ENCODE measurements around the gene MYOC.
"Not testable (repeated sequence)": the region's sequence is repeated elsewhere in the genome, so short reads cannot be mapped to it uniquely, and the experiment has no call there.

MYOC gene

GRCh38 chr1:171652234-171652822 lies at the start of gene MYOC:
Gene MYOC, minus strand, starts transcription at chr1:171652688. Its CDS starts 77 bp downstream, at chr1:171652611.
- no peak for DNase-seq (ENCODE audit: low read depth, low spot score)

- peak; percentile 15 for DNase-seq (ENCODE audit: low read depth, low spot score)
These were observed 47.0 kb upstream of the MYOC start for GRCh38 chr1:171699531-171699930.

- DNase-seq (ENCODE audit: low read depth, low spot score) = not testable (repeated sequence)
These were observed 43.3 kb upstream of the MYOC start for GRCh38 chr1:171695772-171696171.

- not testable (repeated sequence) for DNase-seq (ENCODE audit: low read depth, low spot score)
These were observed 41.1 kb upstream of the MYOC start for GRCh38 chr1:171693541-171693940.

- DNase-seq (ENCODE audit: low read depth, low spot score) = no peak
These were observed 31.4 kb upstream of the MYOC start for GRCh38 chr1:171683870-171684269.

GRCh38 chr1:171680339-171680738 lies 27.9 kb upstream of the MYOC start:
- DNase-seq (ENCODE audit: low read depth, low spot score) = no peak

- no peak for DNase-seq (ENCODE audit: low read depth, low spot score)
These were observed 24.3 kb upstream of the MYOC start for GRCh38 chr1:171676823-171677222.

GRCh38 chr1:171674431-171675405 lies 22.2 kb upstream of the MYOC start:
- DNase-seq (ENCODE audit: low read depth, low spot score) = no peak

- DNase-seq (ENCODE audit: low read depth, low spot score) = no peak
These were observed 18.3 kb upstream of the MYOC start for GRCh38 chr1:171670739-171671138.

GRCh38 chr1:171668372-171668771 lies 15.9 kb upstream of the MYOC start:
- DNase-seq (ENCODE audit: low read depth, low spot score) = no peak

GRCh38 chr1:171666114-171666769 lies 13.8 kb upstream of the MYOC start:
- no peak for DNase-seq (ENCODE audit: low read depth, low spot score)

- DNase-seq (ENCODE audit: low read depth, low spot score) = peak; percentile 9
These were observed 12.5 kb upstream of the MYOC start for GRCh38 chr1:171664976-171665375.

GRCh38 chr1:171663854-171664575 lies 11.5 kb upstream of the MYOC start:
- DNase-seq (ENCODE audit: low read depth, low spot score) = no peak

- DNase-seq (ENCODE audit: low read depth, low spot score) = no peak
These were observed 10.8 kb upstream of the MYOC start for GRCh38 chr1:171663036-171663853.

- DNase-seq (ENCODE audit: low read depth, low spot score) = no peak
These were observed 8.7 kb upstream of the MYOC start for GRCh38 chr1:171661076-171661650.

- DNase-seq (ENCODE audit: low read depth, low spot score) = not testable (repeated sequence)
These were observed 3.7 kb upstream of the MYOC start for GRCh38 chr1:171656206-171656605.

GRCh38 chr1:171655746-171656116 lies 3.2 kb upstream of the MYOC start:
- no peak for DNase-seq (ENCODE audit: low read depth, low spot score)

- peak; percentile 54 for DNase-seq (ENCODE audit: low read depth, low spot score)
These were observed 2.7 kb upstream of the MYOC start for GRCh38 chr1:171654942-171655745.

GRCh38 chr1:171654201-171654941 lies 1.9 kb upstream of the MYOC start:
- DNase-seq (ENCODE audit: low read depth, low spot score) = peak; percentile 92

Data from astrocyte of the hippocampus (primary cell).